Thyroid gland (tissue), 4 donors: ENCODE measurements around the gene RCOR2. TPM values are rescaled to one million over a fixed set of nuclear protein-coding genes. Genes with fewer than 3 reads are reported as not detected.
A peak's percentile ranks its signal among the peaks of the same experiment; 100 is the strongest.

Experiments
- DNase-seq, 2 donors: peaks; one replicate each; pipeline ENCODE4 v3.0.0-alpha.2; 2019
- H3K27ac ChIP-seq, 3 donors: fragments of 200-600 bp; sonication (generic); 1 replicate in 2 of 3; 2 replicates in 1 of 3; pipeline ENCODE4 v1.5.1; 2016 to 2019; ENCODE audit warnings: mild to moderate bottlenecking in 1 of 3, moderate library complexity in 1 of 3
- H3K27me3 ChIP-seq: fragments of 200-600 bp; sonication (generic); one replicate; pipeline ENCODE4 v1.5.1; 2019
- H3K36me3 ChIP-seq, 2 donors: fragments of 200-600 bp; sonication (generic); one replicate each; pipeline ENCODE4 v1.5.1; 2016 to 2019
- H3K4me1 ChIP-seq, 2 donors: fragments of 200-600 bp; sonication (generic); one replicate each; pipeline ENCODE4 v1.5.1; 2017 to 2019
- H3K4me3 ChIP-seq, 3 donors: fragments of 200-600 bp; sonication (generic); replicated peaks in 1 of 3; 1 replicate in 2 of 3; 2 replicates in 1 of 3; pipeline ENCODE4 v1.5.1; 2016; ENCODE audit warnings: mild to moderate bottlenecking in 1 of 3
- H3K9me3 ChIP-seq: fragments of 200-600 bp; sonication (generic); one replicate; pipeline ENCODE4 v1.5.1; 2017
- POLR2A ChIP-seq, 2 donors: fragments of 450-650 bp; IDR thresholded peaks; one replicate each; pipeline ENCODE4 v1.6.1; 2017; ENCODE audit warnings: antibody characterized with exemption in 2 of 2, mild to moderate bottlenecking in 2 of 2, moderate library complexity in 1 of 2
- WGBS, 2 donors: methylation state at CpG; one replicate each; pipeline ENCODE4 v1.1.5; 2017; 5-methylcytosine and 5-hydroxymethylcytosine counted together
- intact Hi-C: fragments of 100-400 bp; cut with DNase I; formaldehyde crosslinking; loops from one replicate; pipeline ENCODE4 v1.15.1; 2023
- total RNA-seq, 4 donors: library from RNA; depleted of rRNA; stranded (reverse); fragments of >200 nt; gene quantifications; one replicate each; pipeline ENCODE4 v1.2.3, GENCODE V29; 2016
- TF ChIP-seq, protein P1 (sequence below), 6 experiments: fragments of 200-600 bp in 3 of 6; fragments of 450-650 bp in 3 of 6; sonication (generic) in 3 of 6; IDR thresholded peaks; one replicate each; pipeline ENCODE4 v1.5.1; 2016 to 2019; ENCODE audit warnings: antibody characterized with exemption in 6 of 6, mild to moderate bottlenecking in 2 of 6, inconsistent platforms in 1 of 6, moderate library complexity in 1 of 6

Gene RCOR2
- total RNA-seq, 4 donors from 2014 or later: 0.24 TPM; not detected in 3

DNA sequence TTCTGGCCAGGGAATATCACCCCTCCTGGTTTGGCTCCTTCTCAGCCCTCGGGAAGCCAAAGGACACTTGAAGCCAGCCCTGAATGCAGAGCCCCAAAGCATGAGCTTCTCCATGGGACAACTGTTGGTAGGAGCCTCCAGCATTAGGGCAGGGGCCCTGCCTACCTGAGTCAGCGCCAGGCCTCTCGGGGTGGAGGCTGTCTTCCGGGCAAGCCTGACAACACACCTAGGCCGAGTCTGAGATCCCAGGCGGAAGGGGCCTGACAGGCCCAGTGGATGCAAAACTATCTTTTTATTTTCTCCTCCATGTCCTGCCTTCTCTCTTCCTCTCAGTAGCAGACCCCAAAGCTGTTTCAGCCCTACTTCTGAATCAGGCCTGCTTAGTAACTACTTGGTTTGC is 27.6 kb downstream of the RCOR2 start:
- Histone ChIP-seq H3K4me1 (peaks cover 53 to 61% of the 10 kb centered on the region in 2 donors), H3K27me3 (no peaks in the 10 kb centered on the region), H3K27ac (peak overlapping the region; percentile 81 to 93 (median 90)), H3K4me3 (no peak overlapping the region), H3K36me3 (no peaks in the 10 kb centered on the region), H3K9me3 (no peaks in the 10 kb centered on the region)
- intact Hi-C loops: no loop called here
- TF ChIP-seq, protein P1, sequence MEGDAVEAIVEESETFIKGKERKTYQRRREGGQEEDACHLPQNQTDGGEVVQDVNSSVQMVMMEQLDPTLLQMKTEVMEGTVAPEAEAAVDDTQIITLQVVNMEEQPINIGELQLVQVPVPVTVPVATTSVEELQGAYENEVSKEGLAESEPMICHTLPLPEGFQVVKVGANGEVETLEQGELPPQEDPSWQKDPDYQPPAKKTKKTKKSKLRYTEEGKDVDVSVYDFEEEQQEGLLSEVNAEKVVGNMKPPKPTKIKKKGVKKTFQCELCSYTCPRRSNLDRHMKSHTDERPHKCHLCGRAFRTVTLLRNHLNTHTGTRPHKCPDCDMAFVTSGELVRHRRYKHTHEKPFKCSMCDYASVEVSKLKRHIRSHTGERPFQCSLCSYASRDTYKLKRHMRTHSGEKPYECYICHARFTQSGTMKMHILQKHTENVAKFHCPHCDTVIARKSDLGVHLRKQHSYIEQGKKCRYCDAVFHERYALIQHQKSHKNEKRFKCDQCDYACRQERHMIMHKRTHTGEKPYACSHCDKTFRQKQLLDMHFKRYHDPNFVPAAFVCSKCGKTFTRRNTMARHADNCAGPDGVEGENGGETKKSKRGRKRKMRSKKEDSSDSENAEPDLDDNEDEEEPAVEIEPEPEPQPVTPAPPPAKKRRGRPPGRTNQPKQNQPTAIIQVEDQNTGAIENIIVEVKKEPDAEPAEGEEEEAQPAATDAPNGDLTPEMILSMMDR (IDR thresholded peaks at IDR 0.05): no peak
- TF ChIP-seq POLR2A (IDR thresholded peaks at IDR 0.05): no peak
- peak in 1 of 2 donors; percentile 30 for DNase-seq
- 64 to 87% methylated on average over 4 to 6 of the region's 6 CpGs for WGBS, 2 donors

DNA sequence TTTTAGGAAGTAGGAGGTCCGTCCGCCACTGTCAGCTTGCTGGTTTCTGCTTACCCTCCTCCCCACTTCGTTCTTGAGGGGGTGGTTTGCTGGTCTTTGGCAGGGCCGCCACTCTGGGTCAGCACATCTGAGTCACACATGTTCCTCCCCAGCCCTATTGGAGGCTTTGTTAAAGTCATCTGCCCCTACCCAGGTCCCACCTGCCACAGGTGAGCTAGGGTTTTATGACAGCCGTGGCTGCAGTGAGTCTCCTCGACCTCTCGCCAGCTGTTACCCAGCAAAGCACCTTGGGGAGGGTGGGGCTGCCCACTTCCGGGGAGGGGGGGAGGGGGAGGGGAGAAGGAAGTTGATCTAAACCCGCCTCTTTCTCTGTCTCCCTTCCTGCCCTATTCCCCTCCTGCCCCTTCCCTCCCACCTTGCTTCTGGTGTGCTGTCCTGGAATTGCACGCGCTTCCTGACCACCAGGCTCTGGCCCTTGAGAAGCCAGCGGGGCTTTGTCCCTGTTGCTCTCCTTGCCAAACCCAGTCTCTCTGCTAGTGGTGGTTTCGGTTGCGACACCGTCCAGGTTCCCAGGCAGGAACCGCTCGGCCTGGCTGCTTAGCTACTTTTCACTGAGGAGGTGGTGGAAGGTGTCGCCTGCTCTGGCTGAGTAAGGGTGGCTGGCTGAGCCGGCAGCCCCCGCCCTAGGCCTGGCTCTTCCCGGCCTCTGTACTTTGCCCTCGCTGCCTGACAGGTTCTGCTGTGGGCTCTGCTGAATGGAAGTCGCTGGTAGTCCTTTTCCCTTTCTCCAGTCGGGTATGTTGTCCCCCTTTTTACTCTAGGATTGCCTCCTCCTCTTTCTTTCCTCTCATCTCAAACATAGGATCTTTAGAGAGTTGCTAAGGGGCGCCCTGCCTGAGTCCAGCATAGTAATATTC is 28.5 kb downstream of the RCOR2 start:
- peak; percentile 94 to 96 for DNase-seq
- 16 to 17% methylated on average over 21 to 22 of the region's 25 CpGs for WGBS, 2 donors
- intact Hi-C loops: no loop called here
- TF ChIP-seq, protein P1 (IDR thresholded peaks at IDR 0.05): peak in 3 of 6 experiments; percentile 20 to 29 (median 20)
- TF ChIP-seq POLR2A (IDR thresholded peaks at IDR 0.05): peak in 1 of 2 donors; percentile 42
- no peaks in the 10 kb centered on the region for H3K9me3 ChIP-seq
- H3K27me3 ChIP-seq: no peaks in the 10 kb centered on the region
- peaks cover 58 to 70% of the 10 kb centered on the region in 2 donors for H3K4me1 ChIP-seq
- H3K27ac ChIP-seq: peak overlapping the region; percentile 81 to 93 (median 90)
- no peaks in the 10 kb centered on the region for H3K36me3 ChIP-seq
- H3K4me3 ChIP-seq: peak overlapping the region in 1 of 3 donors; percentile 16

DNA sequence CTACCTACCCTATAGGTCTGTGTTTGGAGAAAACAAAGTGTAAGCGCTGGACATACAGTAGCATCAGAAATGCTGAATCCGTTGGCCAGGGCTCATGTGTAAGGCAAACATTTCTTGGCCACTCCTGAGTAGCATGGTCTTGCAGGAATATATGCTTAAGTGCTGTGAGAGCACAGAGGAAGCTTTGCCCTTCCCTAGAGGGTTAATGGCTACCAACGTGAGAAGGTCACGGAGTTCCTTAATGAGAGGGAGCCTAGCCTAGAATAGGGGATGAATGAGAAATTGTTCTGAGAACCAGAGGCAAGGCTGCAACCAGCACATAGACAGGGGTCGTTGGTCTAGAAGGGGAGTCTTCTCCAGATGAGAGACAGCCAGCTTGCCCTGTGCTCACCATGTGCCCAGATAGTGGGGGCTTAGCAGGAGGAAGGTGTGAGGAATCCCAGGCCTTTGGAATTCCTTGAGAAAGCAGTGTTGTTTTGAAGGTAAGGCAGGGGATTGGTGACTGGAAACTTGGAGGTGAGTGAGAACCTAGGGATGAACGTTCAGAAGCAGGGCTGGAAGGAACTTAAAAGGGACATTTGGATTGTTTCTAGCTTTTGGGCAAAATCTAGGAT is 29.5 kb downstream of the RCOR2 start:
- Histone ChIP-seq H3K4me3 (no peak overlapping the region), H3K4me1 (peaks cover 58 to 71% of the 10 kb centered on the region in 2 donors), H3K36me3 (no peaks in the 10 kb centered on the region), H3K9me3 (no peaks in the 10 kb centered on the region), H3K27ac (peak overlapping the region; percentile 81 to 93 (median 90)), H3K27me3 (no peaks in the 10 kb centered on the region)
- WGBS, 2 donors: 54 to 62% methylated on average over 6 of the region's 6 CpGs
- no peak for DNase-seq
- no peak for TF ChIP-seq POLR2A (IDR thresholded peaks at IDR 0.05)
- TF ChIP-seq, protein P1 (IDR thresholded peaks at IDR 0.05): no peak
- intact Hi-C loops: no loop called here

DNA sequence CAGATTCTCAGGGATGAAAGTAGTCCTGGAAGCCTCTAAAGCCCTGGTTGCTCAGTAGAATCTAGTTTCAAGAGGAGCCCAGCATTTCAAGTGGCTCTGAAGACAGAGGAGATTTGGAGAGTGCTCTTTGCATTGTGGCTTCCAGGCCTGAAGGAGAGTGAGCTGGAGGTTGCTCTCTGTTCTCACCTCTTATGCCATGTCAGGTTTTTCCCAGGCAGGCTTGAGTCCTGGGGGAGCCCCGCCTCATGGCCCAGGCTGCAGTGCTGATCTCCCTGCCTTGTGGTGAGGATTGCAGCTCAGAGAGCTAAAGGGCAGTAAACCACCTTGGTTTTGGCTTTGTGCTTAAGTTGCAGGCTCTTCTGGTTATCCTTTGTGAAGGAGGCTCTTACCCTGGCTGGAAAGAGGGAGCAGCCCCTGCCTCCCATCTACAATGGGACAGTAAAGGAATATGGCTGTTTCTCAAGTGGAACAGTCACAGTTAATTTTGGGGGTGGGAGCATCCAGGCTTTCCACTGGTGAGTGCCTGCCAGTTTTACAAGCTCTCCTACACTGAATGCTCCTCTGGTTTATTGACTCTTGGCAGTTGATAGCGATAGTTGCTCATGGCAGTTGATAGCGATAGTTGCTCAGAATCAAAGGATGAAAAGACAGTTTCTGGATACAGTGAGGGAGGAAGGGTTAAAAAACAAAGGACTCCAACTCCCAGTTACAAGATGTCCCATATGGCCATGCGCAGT is 32.6 kb downstream of the RCOR2 start:
- Histone ChIP-seq H3K36me3 (no peaks in the 10 kb centered on the region), H3K4me1 (peaks cover 55 to 65% of the 10 kb centered on the region in 2 donors), H3K4me3 (no peak overlapping the region), H3K27ac (peak overlapping the region; percentile 32 to 44 (median 33)), H3K9me3 (no peaks in the 10 kb centered on the region), H3K27me3 (no peaks in the 10 kb centered on the region)
- intact Hi-C loops: no loop called here
- TF ChIP-seq POLR2A (IDR thresholded peaks at IDR 0.05): no peak
- TF ChIP-seq, protein P1 (IDR thresholded peaks at IDR 0.05): no peak
- WGBS, 2 donors: 83 to 89% methylated on average over 3 to 4 of the region's 4 CpGs
- DNase-seq: peak; percentile 55 to 71
